NCI-H1092 treated with DMSO at 0.1 percent for 48 hours (cell line): ENCODE measurements around the gene MYL1.

ENCODE experiments used
- DNase-seq: peaks from one replicate; lab custom pipeline; 2025; lab: John Stamatoyannopoulos, UW

Gene MYL1

DNA sequence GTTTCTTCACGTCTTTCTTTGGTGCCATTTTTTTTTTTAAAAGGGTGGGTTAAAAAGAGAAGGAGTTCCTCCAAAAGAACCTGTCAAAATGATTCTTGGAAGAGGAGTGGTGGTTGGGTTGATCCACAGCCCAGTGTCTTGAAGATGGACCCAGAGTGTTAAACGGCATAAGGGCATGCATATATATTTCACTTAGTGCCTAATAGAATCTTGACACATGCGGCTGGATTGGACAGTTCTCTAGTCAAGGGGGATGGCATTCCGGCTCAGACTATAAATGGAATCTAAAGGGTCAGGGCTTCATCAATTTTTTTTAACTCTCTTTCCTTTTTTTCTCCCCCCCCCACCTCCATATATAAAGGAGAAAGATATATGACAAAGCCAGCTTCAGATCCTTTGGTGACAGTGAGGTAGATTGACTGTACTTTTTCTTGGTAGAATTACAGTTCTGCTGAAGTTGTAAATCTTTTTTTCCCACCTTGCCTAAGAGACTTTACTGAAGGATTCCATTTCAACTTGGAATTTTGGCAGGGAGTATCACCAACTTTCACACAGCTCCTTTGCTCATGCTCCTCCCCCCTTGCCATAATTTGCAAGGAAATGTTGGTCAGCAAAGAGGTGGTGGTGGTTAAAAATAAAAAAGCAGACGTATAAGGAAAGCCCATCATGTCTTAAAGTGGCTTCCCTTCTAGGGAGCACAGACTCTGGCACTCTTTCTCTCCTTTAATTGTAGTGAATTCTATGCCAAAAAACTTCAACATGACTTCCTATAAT, at the start of gene MYL1:
Gene MYL1, minus strand, starts transcription at position 160 of the 774 bp plus-strand sequence. Its CDS starts 132 bp downstream, at position 28.
- no peak for DNase-seq

DNA sequence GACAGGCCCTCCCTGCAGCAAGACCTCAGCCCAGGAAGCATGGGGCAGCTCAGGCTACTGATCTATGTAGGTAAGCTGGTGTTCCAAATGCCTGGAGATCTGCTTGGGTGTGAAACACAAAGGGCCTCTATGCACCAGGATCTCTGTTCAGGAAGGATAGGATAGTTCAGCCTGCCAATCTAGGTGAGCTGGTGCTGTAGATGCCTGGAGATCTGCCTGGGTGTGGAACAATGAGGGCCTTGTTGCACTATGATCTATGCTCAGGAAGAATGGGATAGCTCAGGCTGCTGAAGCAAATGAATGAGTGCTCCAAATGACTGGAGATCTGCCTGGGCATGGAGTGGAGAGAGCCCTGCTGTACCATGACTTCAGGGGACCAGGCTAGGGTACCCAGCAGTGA, 48.9 kb upstream of the MYL1 start:
- no peak for DNase-seq

DNA sequence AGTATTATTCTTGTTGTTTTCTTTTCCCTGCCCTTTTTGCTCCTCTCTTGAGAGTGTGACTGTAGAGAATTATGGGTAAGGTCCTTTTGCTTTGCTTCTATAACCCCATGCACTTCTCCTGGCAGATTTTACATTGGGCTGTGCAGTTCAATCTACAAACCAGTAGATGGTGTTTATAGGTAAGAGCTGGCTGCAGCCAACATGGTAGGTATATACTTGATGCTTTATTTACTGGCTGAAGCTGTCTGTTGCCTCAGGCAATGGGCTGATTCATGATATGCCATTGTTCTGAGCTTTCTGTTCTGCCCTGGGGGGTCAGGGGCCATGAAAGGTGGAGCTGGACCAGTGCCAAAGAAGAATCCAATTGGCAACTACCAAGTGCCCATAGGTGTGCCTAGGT, 48.3 kb upstream of the MYL1 start:
- DNase-seq = peak; percentile 0

DNA sequence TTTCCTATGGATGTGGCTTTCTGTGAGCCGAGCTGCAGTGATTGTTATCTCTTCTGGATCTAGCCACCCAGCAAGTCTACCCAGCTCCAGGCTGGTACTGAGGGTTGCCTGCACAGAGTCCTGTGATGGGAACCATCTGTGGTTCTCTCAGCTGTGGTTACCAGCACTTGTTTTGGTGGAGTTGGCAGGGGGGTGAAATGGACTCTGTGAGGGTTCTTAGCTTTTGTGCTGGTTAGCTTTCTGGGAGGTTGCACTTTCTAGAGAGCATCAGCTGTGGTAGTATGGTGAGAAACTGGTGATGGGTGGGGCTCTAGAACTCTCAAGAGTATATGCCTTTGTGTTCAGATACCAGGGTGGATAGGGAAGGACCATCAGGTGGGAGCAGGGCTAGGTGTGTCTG, 45.4 kb upstream of the MYL1 start:
- DNase-seq = no peak

DNA sequence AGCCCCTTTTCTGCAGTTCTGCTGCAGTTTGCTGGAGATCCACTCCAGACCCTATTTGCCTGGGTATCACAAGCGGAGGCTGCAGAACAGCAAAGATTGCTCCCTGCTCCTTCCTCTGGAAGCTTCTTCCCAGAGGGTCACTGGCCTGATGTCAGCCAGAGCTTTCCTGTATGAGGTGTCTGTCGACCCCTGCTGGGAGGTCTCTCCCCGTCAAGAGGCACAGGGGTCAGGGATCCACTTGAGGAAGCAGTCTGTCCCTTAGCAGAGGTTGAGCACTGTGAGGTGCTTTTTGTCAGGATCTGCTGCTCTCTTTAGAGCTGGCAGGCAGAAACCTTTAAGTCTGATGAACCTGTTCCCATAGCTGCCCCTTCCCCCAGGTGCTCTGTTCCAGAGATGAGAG, 42.0 kb upstream of the MYL1 start:
- no peak for DNase-seq

DNA sequence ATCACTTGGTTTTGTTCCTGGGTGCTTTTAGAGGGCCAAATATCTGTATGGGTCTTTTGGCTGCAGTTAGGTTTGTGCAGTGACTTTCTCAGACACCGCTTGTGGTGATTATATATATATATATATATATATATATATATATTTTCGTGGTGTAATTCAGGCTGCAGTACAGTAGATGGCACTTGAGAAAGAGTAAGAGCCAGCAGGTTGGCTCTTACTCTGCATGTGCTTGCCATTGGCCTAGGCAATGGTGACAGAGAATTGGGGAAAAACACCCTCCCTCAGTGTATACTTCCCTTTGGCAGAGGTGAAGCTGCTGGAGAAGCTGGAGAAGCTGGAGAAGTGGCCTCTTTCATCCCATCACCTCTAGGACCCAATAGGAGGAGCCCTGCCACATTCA, 22.2 kb upstream of the MYL1 start:
- DNase-seq = no peak

DNA sequence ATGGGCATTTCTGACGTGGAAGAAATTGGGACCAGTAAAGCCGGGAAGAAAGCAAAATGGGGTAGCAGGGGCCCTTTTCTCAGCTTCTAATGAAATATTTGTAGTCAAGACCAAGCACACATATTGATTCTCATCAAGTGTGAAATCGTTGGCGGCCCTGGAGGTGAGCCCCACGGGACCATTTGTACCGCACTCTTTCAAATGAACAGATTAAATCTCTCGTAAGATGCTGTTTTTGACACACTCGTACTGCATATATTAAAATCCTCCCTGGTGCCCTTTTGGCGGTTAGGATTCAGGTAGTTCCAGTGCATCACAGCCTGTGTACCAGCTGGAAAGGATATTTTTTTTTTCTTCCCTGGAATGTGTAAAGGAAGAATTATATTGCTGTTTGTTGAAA, 9.9 kb upstream of the MYL1 start:
- no peak for DNase-seq

DNA sequence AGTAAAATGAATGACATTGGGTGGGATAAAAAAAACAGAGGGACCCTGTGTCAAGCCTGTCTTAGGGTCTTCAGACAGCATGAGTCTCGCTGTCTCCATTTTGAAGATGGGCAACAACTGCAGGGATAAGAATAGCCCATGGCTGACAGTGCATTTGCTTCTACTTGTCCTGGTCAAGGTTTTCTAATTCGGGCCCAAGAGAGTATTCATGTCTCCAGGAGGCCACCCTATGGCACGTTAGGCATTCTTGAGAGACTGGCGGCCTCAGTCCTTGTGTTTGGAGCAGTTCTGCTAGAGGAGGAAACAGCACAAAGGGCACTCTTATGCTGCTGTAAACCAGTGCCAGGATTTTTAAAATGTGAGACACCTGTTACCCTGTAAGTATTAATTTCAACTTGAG, 9.5 kb upstream of the MYL1 start:
- DNase-seq = no peak

DNA sequence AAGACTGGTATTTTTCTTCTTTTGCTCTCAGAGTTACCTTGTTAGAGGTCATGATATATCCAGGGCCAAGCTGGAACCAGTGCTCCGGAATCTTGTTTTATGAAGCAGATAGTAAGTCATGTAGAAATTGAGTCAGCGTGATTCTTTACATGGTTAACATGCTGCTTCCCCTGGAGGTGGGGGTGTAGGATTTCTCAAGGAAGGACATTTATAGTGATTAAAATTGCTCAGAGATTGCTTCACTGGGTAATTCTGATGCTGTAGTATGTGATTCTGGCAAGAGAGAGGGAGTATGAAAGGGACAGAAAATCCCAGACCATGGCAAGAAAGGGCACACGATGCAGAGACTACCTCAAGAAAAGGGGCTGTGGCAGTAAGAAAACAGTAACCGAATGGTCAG, 8.0 kb upstream of the MYL1 start:
- DNase-seq = no peak

DNA sequence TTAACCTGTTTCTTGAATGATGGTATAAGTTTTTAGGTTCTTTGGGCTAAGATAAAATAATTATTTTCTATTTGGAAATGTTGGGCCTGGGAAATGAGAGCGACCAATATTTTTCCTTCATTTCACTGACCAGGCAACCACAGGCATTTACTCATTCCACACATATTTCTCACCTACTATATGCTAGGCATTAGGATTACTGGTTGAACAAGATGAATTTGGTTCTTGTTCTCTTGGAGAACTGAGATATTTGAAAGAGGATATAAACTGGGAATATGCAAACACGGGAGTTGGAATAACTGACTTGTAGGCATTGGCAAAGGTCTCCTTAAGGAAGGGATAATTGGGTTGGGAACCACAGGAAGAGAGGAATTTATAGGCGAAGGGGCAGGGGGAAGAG, 3.9 kb upstream of the MYL1 start:
- no peak for DNase-seq

DNA sequence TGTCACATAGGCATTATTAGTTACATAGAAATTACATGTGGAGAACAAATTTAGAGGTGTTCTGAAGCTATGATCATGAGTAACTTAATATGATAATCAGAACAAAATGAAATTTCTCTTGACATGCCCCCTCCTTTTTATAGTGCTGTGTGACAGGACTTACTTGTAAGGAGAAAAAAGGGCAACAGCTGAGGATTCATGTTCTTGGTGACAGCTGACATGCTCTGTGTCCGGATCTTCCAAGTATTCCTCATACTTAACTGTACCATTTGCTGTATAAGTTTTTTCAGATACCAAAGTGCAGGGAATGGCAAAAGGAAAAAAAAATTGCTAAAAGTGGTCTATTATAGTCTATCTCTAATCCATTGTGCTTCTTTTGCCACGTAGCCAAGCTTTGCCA, 3.5 kb upstream of the MYL1 start:
- no peak for DNase-seq

DNA sequence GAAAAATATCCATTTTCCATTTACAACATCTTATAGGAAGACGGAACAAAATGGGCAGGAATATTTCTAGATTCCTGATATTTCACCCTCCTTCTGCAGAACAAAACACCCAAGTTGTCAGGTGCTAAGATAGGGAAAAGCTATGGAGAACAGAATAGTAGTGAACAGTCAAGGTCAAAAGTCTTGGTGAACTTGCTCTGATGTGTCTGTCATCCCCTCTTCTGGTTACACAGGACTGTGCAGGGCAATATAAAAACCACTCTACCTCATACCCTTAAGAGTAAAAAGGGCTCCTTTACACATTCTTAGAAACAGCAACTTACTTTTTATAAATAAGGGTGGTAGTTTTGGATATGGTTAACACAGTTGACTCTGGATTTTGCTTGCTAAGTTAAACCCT, 4.4 kb downstream of the MYL1 start:
- DNase-seq = no peak

DNA sequence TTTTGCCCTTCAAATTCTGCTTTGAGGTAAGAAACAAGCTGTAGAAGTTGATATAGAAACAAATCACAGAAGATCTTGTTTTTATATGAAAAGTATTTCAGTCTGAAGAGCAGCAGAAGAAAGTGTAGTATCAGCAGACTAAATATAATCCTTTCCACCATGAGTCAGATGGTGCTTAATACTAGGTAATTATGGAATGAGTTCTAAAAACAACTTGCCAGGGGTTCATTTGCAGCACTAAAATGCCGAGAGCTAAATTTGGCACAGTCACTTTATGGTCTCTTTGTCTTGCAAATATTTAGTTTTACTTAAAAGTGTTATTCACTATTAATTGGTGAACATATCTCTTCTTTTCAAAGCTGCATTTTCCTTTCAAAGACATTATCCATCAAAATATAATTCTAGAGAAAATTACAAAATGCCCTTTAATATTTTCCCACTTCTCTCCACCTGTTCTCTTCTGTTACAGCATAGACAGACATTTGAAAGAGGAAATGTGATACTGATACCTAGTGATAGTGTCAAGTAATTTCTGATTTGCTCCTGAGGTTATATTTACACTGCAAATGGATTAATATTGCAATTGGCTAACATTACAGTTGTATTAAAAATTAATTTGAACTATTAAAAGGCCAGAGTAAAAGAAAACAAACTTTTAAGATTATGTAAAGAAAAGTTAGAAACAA, 5.3 kb downstream of the MYL1 start:
- DNase-seq = no peak

DNA sequence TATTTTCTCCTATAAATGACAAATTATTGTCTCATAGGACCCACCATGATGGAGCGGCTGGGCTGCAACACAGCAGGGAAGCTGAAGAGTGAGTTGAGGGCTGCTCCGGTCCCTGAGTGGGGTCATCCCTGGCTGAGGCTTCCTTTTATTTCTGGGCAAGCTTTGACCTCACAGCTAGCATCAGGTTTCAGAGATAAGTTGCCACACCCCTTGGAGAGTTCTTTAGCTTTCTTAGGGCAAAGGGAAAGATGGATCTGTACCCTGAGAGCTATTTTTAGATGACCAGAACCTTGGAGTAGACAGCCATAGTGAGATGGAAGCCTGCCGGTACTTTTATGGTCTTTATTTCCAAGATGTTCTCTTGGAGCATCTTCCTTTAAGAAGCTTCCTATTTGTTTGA, 11.5 kb downstream of the MYL1 start:
- DNase-seq = no peak

DNA sequence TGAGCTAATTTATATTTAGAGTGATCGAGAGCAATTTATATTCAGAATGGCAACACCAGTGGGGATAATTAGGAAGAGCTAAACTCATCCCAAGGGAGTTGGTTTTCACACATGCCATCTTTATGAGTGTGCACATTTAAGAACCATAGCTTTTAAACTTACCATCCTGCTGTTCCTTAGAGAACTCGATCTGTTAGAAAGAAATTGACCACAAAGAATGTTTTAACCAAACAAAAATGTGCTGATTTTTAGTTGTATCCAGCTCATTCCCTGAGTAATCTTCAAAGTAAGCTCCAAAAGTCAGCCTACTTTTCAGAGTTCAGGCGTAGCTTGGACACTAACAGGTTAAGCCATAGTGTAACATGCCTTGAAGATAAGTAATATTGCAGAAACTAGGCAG, 12.6 kb downstream of the MYL1 start:
- no peak for DNase-seq

DNA sequence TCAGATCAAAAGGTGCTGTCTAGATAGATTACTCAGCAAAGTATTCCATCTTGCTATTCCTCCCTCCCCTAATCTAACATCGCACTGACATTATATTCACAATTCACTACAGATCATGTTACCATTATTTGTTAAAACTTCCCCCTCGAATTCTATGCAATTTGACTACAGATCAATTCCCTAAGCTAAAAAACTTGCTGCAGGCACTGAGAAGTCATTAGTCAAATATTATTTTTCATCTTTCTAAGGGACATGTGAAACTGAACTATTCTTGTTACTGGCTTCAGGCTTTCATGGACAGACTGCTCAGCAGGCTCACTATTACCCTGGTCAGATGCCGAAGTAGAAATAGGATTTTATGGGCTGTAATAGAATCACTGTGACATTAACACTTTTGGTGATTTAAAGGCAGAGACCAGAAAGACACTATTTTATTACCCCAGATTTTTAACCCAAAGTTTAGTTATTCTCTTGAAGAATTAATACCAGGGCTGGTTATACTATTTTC, 15.1 kb downstream of the MYL1 start:
- DNase-seq = no peak

DNA sequence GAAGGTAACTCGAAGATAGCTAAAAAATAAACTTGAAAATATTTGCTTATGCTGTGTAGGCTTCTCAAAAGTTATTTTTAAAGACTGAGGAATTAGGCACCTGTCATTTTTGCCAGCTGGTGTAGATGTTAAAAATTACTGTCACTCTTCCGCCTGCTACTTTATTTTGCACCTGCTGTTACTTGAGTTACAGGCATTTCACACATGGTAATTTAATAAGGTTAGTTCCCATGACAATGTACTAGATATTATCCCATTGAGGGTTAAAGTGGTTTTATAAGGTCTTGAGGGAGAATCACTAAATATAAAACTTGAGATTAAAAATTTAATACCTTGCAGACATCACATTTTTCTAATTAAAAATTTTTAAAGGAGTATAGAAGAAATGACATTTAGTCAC, 26.6 kb downstream of the MYL1 start:
- peak; percentile 21 for DNase-seq

DNA sequence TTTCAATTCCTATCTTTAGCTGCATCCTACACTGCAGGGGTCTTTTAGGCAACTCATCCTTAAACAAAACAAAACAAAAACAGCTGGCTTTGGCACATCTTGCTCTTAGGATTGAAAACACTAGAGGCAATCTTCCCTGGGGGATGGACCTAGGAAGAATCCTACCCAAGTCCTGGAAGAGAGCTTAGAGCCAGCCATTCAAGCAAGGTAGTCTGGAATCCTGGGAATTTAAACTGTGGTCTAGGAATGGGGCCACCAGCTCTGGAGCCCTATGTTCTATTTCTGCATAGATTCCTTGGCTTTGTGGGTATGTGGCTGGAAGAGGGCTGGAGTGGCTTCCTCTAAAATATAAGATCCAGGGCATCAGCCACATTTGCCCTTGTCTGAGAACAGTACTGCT, 27.7 kb downstream of the MYL1 start:
- no peak for DNase-seq

DNA sequence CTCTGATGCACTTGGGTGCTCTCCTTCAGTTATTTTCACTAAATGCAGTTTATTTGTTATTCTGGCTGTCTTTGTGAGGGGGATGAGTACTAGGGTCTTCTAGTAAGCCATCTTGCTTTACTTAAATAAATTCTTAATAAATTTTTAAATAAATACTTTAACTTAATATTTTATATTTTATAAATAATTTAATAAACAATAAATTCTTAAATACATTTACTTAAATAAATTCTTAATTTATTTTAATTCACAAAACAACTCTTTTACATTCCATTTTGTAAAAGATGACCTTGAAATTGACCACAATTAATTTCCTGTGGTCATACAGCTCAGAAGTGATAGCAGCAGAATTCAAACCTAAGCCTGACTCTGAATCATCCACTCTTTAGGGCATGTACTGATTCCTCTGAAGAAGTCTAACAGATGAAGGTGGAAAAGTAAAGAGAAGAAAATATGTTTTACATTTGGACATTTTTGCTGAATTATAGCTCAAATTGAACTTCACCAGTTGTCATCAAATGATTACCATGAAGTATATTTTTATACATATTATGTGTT, 28.8 kb downstream of the MYL1 start:
- no peak for DNase-seq

DNA sequence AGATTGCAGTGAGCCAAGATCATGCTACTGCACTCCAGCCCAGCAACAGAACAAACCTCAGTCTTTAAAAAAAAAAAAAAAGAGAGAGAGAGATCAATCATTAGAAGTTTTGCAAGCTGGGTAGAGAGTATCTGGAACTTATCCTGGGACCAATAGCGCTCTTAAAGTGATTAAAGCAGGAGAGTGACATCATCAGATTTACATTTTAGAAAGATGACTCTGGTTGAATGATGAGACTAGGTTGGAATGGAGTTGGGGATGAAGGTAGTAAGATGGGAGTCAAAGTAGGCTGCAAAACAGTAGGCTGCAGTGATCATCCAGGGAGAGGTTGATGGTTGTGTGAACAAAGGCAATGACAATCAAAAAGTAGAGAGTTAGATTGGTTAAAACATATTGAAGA, 37.8 kb downstream of the MYL1 start:
- no peak for DNase-seq

DNA sequence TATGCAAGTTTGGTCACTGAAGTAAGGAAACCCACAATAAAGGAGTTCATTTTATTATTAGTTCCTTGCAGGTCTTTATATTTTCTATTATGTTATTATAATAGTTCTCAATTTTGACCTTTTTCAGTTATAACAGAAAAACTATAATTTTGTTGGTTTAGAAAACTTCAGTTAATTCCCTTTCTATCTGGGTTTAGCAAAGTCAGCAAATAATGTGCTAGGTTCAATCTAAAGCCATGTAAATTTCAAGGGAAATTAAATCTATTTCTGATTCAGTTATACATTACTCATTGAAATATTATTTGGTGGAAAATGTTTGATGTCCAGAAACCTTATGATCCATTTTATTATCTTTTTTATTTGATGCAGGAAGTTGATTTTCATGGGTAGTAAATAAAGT, 43.7 kb downstream of the MYL1 start:
- no peak for DNase-seq

DNA sequence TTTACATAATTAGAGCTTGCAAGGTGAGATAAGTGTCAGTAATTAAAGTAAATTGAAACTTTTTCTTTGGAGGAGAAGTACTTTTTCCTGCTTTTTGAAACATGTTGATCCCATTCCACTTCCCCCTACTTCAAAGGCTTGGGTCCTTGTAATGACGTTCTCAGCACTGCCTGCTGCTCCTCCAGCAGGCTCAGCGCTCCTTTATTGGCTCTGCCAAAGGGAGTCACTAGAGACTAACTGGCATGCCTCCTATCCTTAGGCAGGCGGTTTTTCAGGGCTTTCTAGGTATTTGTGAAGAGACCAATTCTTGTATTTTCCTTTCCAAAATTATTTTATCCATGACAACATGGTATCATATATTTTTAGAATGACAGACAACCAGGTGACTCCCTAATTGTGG, 45.8 kb downstream of the MYL1 start:
- DNase-seq = no peak

DNA sequence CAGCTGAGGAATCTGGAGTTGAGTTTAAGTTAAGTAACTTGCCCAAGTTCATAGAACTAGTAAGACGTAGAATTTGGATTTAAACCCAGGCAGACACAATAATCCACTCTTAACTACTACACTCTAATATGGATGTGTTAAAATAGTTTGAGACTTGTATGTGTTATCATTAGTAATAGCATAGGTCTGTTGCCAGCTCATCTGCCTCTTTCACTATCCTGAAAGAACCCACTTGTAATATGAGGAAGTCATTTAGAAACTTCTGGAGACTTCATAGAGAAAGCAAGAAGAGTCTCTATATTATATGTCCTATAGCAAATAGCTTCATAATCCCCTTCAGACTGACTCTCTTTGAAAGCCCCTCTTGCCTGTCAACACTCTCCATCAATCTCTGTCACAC, 46.7 kb downstream of the MYL1 start:
- no peak for DNase-seq
